GM19099 (cell line): Measurements from ENCODE around the gene TXNIP.

Experiments
- POLR2A ChIP-seq: IDR thresholded peaks from 3 replicates; pipeline ENCODE4 v1.6.1; 2011; ENCODE audit warnings: low read depth; ENCODE audit not compliant: insufficient read length; ENCODE audit errors: extremely low read depth

TXNIP gene

GRCh38 chr1:145996433-145997015 lies at the start of gene TXNIP:
TSS of gene TXNIP (minus strand) at chr1:145996579. CDS start at chr1:145996266, 313 bp downstream.
- peak; percentile 88 for TF ChIP-seq POLR2A

GRCh38 chr1:146039844-146040194 lies 43.4 kb upstream of the TXNIP start:
- TF ChIP-seq POLR2A = no peak

GRCh38 chr1:146036965-146037646 lies 40.7 kb upstream of the TXNIP start:
- TF ChIP-seq POLR2A = no peak

GRCh38 chr1:146036241-146036964 lies 40.0 kb upstream of the TXNIP start:
- TF ChIP-seq POLR2A = no peak

GRCh38 chr1:146035048-146035423 lies 38.7 kb upstream of the TXNIP start:
- TF ChIP-seq POLR2A = no peak

GRCh38 chr1:146032631-146033219 lies 36.3 kb upstream of the TXNIP start:
- TF ChIP-seq POLR2A = no peak

- TF ChIP-seq POLR2A = no peak
Observed at GRCh38 chr1:146031476-146031875, 35.1 kb upstream of the TXNIP start.

GRCh38 chr1:146029117-146029516 lies 32.7 kb upstream of the TXNIP start:
- TF ChIP-seq POLR2A = no peak

- no peak for TF ChIP-seq POLR2A
Observed at GRCh38 chr1:146022403-146023127, 26.2 kb upstream of the TXNIP start.

- no peak for TF ChIP-seq POLR2A
Observed at GRCh38 chr1:146021622-146022402, 25.4 kb upstream of the TXNIP start, which contains the start of gene HJV. TSS of gene HJV (minus strand) at chr1:146021735. CDS start at chr1:146020231, 1,504 bp downstream.

- TF ChIP-seq POLR2A = no peak
Observed at GRCh38 chr1:146021050-146021445, 24.7 kb upstream of the TXNIP start.

GRCh38 chr1:146020058-146021049 lies 24.0 kb upstream of the TXNIP start:
- TF ChIP-seq POLR2A = no peak
